BLaER1 (cell line): ENCODE data around the gene CBR1.
A peak's percentile ranks its signal among the peaks of the same experiment; 100 is the strongest.

ENCODE experiments used
- H3K27ac ChIP-seq: shearing (Covaris generic); formaldehyde crosslinking; 2 replicates; pipeline ENCODE4 v1.8.1; 2022
- H3K27me3 ChIP-seq: shearing (Covaris generic); formaldehyde crosslinking; 2 replicates; pipeline ENCODE4 v1.8.1; 2022
- H3K36me3 ChIP-seq: shearing (Covaris generic); formaldehyde crosslinking; 2 replicates; pipeline ENCODE4 v1.8.1; 2022
- H3K4me1 ChIP-seq: shearing (Covaris generic); formaldehyde crosslinking; 2 replicates; pipeline ENCODE4 v1.8.1; 2022
- H3K4me2 ChIP-seq: shearing (Covaris generic); formaldehyde crosslinking; 2 replicates; pipeline ENCODE4 v1.8.1; 2022
- H3K4me3 ChIP-seq: shearing (Covaris generic); formaldehyde crosslinking; 2 replicates; pipeline ENCODE4 v1.8.1; 2022
- H3K9ac ChIP-seq: shearing (Covaris generic); formaldehyde crosslinking; 2 replicates; pipeline ENCODE4 v1.8.1; 2022
- H3K9me3 ChIP-seq: shearing (Covaris generic); formaldehyde crosslinking; 2 replicates; pipeline ENCODE4 v1.8.1; 2022
- H4K20me1 ChIP-seq: shearing (Covaris generic); formaldehyde crosslinking; 2 replicates; pipeline ENCODE4 v1.8.1; 2022
- Cebpa-rat ChIP-seq: shearing (Covaris generic); IDR thresholded peaks from 2 replicates; pipeline ENCODE4 v1.8.1; 2022

CBR1 gene

GRCh38 chr21:36111238-36111637, 41.4 kb downstream of the CBR1 start:
- no peak for TF ChIP-seq Cebpa-rat
- H3K4me2 ChIP-seq: no peak overlapping the region
- no peaks in the 10 kb centered on the region for H4K20me1 ChIP-seq
- no peak overlapping the region for H3K9ac ChIP-seq
- H3K27me3 ChIP-seq: no peaks in the 10 kb centered on the region
- no peaks in the 10 kb centered on the region for H3K9me3 ChIP-seq
- H3K27ac ChIP-seq: no peak overlapping the region
- peaks cover 23% of the 10 kb centered on the region for H3K4me1 ChIP-seq
- no peak overlapping the region for H3K4me3 ChIP-seq
- no peaks in the 10 kb centered on the region for H3K36me3 ChIP-seq

- H3K4me2 ChIP-seq: peak overlapping the region; percentile 59
- no peaks in the 10 kb centered on the region for H4K20me1 ChIP-seq
- H3K27me3 ChIP-seq: no peaks in the 10 kb centered on the region
- no peak overlapping the region for H3K9ac ChIP-seq
- TF ChIP-seq Cebpa-rat: peak; percentile 73
- H3K4me1 ChIP-seq: peaks cover 23% of the 10 kb centered on the region
- H3K27ac ChIP-seq: no peak overlapping the region
- H3K4me3 ChIP-seq: no peak overlapping the region
- H3K36me3 ChIP-seq: no peaks in the 10 kb centered on the region
- peaks cover 11% of the 10 kb centered on the region for H3K9me3 ChIP-seq
These were observed 44.0 kb downstream of the CBR1 start for GRCh38 chr21:36113647-36114428.

- Histone ChIP-seq H3K9me3 (peaks cover 11% of the 10 kb centered on the region), H3K9ac (no peak overlapping the region), H3K27ac (no peak overlapping the region), H4K20me1 (no peaks in the 10 kb centered on the region), H3K4me1 (peaks cover 26% of the 10 kb centered on the region), H3K27me3 (no peaks in the 10 kb centered on the region), H3K36me3 (no peaks in the 10 kb centered on the region), H3K4me3 (no peak overlapping the region), H3K4me2 (no peak overlapping the region)
- no peak for TF ChIP-seq Cebpa-rat
These were observed 45.4 kb downstream of the CBR1 start for GRCh38 chr21:36115138-36115730.

- no peak overlapping the region for H3K4me2 ChIP-seq
- H3K27ac ChIP-seq: no peak overlapping the region
- TF ChIP-seq Cebpa-rat: no peak
- peaks cover 11% of the 10 kb centered on the region for H3K9me3 ChIP-seq
- no peak overlapping the region for H3K9ac ChIP-seq
- no peaks in the 10 kb centered on the region for H3K27me3 ChIP-seq
- peaks cover 33% of the 10 kb centered on the region for H3K4me1 ChIP-seq
- no peak overlapping the region for H3K4me3 ChIP-seq
- H4K20me1 ChIP-seq: no peaks in the 10 kb centered on the region
- H3K36me3 ChIP-seq: no peaks in the 10 kb centered on the region
These were observed 47.5 kb downstream of the CBR1 start for GRCh38 chr21:36117286-36117741.

GRCh38 chr21:36120304-36120888, 50.6 kb downstream of the CBR1 start:
- no peak overlapping the region for H3K4me3 ChIP-seq
- no peaks in the 10 kb centered on the region for H3K27me3 ChIP-seq
- no peak overlapping the region for H3K27ac ChIP-seq
- no peaks in the 10 kb centered on the region for H3K36me3 ChIP-seq
- no peaks in the 10 kb centered on the region for H4K20me1 ChIP-seq
- no peak for TF ChIP-seq Cebpa-rat
- H3K4me1 ChIP-seq: peaks cover 14% of the 10 kb centered on the region
- peak overlapping the region; percentile 24 for H3K4me2 ChIP-seq
- H3K9ac ChIP-seq: no peak overlapping the region
- peaks cover 11% of the 10 kb centered on the region for H3K9me3 ChIP-seq
